ENCODE results near the gene DCK. TPM values are rescaled to one million over a fixed set of nuclear protein-coding genes. Genes with fewer than 3 reads are reported as not detected.

Gene DCK
- polyA plus RNA-seq, 1 experiment: 9.8 TPM

- DNase-seq (ENCODE audit: low read depth, low spot score): no peak
- Histone ChIP-seq H3K9me3 (ENCODE audit: control insufficient read depth, insufficient read depth, low read length) (no peaks in the 10 kb centered on the region), H3K27ac (ENCODE audit: low read depth, low read length) (no peak overlapping the region), H3K4me3 (ENCODE audit: low read depth, low read length) (no peak overlapping the region), H3K27me3 (ENCODE audit: control insufficient read depth, insufficient read depth, low read length) (no peaks in the 10 kb centered on the region)
- TF ChIP-seq, protein P1, sequence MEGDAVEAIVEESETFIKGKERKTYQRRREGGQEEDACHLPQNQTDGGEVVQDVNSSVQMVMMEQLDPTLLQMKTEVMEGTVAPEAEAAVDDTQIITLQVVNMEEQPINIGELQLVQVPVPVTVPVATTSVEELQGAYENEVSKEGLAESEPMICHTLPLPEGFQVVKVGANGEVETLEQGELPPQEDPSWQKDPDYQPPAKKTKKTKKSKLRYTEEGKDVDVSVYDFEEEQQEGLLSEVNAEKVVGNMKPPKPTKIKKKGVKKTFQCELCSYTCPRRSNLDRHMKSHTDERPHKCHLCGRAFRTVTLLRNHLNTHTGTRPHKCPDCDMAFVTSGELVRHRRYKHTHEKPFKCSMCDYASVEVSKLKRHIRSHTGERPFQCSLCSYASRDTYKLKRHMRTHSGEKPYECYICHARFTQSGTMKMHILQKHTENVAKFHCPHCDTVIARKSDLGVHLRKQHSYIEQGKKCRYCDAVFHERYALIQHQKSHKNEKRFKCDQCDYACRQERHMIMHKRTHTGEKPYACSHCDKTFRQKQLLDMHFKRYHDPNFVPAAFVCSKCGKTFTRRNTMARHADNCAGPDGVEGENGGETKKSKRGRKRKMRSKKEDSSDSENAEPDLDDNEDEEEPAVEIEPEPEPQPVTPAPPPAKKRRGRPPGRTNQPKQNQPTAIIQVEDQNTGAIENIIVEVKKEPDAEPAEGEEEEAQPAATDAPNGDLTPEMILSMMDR (IDR thresholded peaks at IDR 0.05; ENCODE audit: low read depth, low read length): no peak
- POLR2A ChIA-PET: no interaction called here
- CTCF ChIA-PET: no interaction called here
Measured at GRCh38 chr4:71063711-71064110, 70.3 kb downstream of the DCK start.

GRCh38 chr4:71064521-71064920, 71.1 kb downstream of the DCK start:
- DNase-seq (ENCODE audit: low read depth, low spot score): no peak
- H3K27me3 ChIP-seq (ENCODE audit: control insufficient read depth, insufficient read depth, low read length): no peaks in the 10 kb centered on the region
- TF ChIP-seq, protein P1 (IDR thresholded peaks at IDR 0.05; ENCODE audit: low read depth, low read length): no peak
- ChIA-PET CTCF (interaction anchor here (0.6 kb wide), 1 partner anchor 13 kb away, joined by 3 read pairs; no protein-coding TSS in a partner anchor), POLR2A (no interaction called here)
- no peak overlapping the region for H3K27ac ChIP-seq (ENCODE audit: low read depth, low read length)
- H3K9me3 ChIP-seq (ENCODE audit: control insufficient read depth, insufficient read depth, low read length): no peaks in the 10 kb centered on the region
- no peak overlapping the region for H3K4me3 ChIP-seq (ENCODE audit: low read depth, low read length)

DNA sequence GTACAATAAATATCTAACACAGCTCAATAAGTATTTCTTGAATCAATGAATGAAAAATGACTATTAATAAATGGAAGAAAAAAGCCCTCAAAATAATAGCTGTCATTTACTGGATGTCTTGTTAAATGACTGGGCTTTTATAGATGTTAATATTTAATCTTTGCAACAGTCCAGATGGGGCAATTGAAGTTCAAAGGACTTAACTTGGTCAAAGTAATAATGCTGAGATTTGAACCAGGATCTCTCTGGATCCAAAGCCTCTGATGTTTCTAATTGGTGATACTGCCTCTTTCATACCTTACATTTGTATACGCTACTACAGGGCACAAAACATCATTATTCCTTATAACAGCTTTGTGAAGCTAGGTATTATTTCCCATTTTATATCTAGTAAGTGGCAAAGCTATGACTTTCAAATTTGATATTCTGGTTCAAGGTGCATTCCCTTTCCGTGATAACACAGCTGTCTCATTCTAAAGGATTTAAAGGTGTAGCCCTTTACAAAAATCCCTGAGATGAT, 72.6 kb downstream of the DCK start:
- DNase-seq (ENCODE audit: low read depth, low spot score): no peak
- POLR2A ChIA-PET: no interaction called here
- TF ChIP-seq, protein P1 (IDR thresholded peaks at IDR 0.05; ENCODE audit: low read depth, low read length): no peak
- Histone ChIP-seq H3K27ac (ENCODE audit: low read depth, low read length) (no peak overlapping the region), H3K4me3 (ENCODE audit: low read depth, low read length) (no peak overlapping the region), H3K27me3 (ENCODE audit: control insufficient read depth, insufficient read depth, low read length) (no peaks in the 10 kb centered on the region), H3K9me3 (ENCODE audit: control insufficient read depth, insufficient read depth, low read length) (no peaks in the 10 kb centered on the region)
- CTCF ChIA-PET: no interaction called here

DNA sequence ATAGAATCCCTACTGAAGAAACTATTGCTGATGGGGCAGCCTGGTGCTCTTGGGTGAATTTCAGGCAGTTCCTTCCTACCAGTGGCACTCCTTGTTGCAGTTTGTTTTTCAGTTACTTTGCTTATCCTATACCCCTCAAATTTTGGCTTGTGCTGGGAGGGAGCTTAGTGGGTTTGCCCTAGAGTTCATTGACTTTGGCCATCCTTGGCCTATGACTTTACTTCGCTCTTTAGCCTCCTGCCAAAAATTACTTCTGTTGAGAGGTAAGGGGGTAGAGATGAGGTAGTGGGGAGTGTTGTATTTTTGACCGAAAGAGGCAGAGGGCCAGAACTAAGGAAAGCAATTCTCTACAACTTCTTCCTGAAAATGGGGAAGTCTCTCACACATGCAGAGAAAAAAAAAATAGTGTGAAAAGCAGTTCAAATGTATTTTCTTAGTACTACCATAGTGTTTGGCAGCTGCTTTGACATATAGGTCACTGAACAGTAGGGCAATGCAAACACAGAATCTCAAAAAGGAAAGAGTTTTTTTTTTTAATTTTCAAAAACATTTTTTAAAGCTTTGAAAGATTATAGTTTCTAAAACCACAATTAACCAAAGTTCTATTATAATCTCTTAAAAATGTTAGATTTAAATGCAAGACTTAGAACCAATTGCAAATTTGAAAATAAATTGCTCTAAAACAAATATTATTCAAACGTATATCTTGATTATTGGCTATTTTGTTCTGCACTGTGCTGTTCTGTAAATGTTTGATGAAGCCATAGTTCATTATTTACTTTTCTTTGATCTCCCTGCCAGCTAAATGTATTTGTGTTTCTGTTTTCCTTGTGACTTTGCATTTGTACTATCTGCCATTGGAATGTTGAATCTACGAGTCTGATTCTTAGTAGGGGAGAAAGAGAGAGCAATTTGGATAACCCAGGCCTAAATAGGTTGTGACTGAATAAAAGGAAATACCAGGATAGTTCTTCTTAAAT, 73.6 kb downstream of the DCK start:
- Histone ChIP-seq H3K27me3 (ENCODE audit: control insufficient read depth, insufficient read depth, low read length) (no peaks in the 10 kb centered on the region), H3K27ac (ENCODE audit: low read depth, low read length) (no peak overlapping the region), H3K9me3 (ENCODE audit: control insufficient read depth, insufficient read depth, low read length) (no peaks in the 10 kb centered on the region), H3K4me3 (ENCODE audit: low read depth, low read length) (no peak overlapping the region)
- POLR2A ChIA-PET: no interaction called here
- CTCF ChIA-PET: interaction anchor here (0.9 kb wide), 1 partner anchor 643 kb away, joined by 4 read pairs; no protein-coding TSS in a partner anchor
- TF ChIP-seq, protein P1 (IDR thresholded peaks at IDR 0.05; ENCODE audit: low read depth, low read length): no peak
- no peak for DNase-seq (ENCODE audit: low read depth, low spot score)

GRCh38 chr4:71069063-71069462, 75.6 kb downstream of the DCK start:
- ChIA-PET POLR2A (no interaction called here), CTCF (interaction anchor here (1.0 kb wide), 1 partner anchor 18 kb away, joined by 3 read pairs; no protein-coding TSS in a partner anchor)
- no peak for DNase-seq (ENCODE audit: low read depth, low spot score)
- Histone ChIP-seq H3K27ac (ENCODE audit: low read depth, low read length) (no peak overlapping the region), H3K9me3 (ENCODE audit: control insufficient read depth, insufficient read depth, low read length) (no peaks in the 10 kb centered on the region), H3K4me3 (ENCODE audit: low read depth, low read length) (no peak overlapping the region), H3K27me3 (ENCODE audit: control insufficient read depth, insufficient read depth, low read length) (no peaks in the 10 kb centered on the region)
- TF ChIP-seq, protein P1 (IDR thresholded peaks at IDR 0.05; ENCODE audit: low read depth, low read length): no peak

Measured in AG04450 (cell line).